Large intestine (tissue), 12 donors: ENCODE results near the gene KLK8. TPM values are rescaled to one million over a fixed set of nuclear protein-coding genes. Genes with fewer than 3 reads are reported as not detected.

Experiments used
- DNase-seq, 2 donors: peaks; one replicate each; pipeline versions ENCODE4 v3.0.0 to v3.0.0-alpha.2; 2013
- H3K27ac ChIP-seq: one replicate; pipeline ENCODE4 v1.5.1; 2013; ENCODE audit warnings: low read length
- H3K27me3 ChIP-seq: 2 replicates; pipeline ENCODE4 v1.6.1; 2013; ENCODE audit warnings: low read length; ENCODE audit not compliant: control insufficient read depth, insufficient read depth
- H3K36me3 ChIP-seq: 2 replicates; pipeline ENCODE4 v1.6.1; 2013; ENCODE audit warnings: low read length; ENCODE audit not compliant: control insufficient read depth, insufficient read depth
- H3K4me1 ChIP-seq: one replicate; pipeline ENCODE4 v1.6.1; 2013; ENCODE audit warnings: low read length; ENCODE audit not compliant: control insufficient read depth, insufficient read depth
- H3K4me3 ChIP-seq: one replicate; pipeline ENCODE4 v1.5.1; 2013; ENCODE audit warnings: low read length
- H3K9me3 ChIP-seq: one replicate; pipeline ENCODE4 v1.6.1; 2013; ENCODE audit warnings: mild to moderate bottlenecking, low read depth, low read length, moderate library complexity; ENCODE audit not compliant: control insufficient read depth
- WGBS: methylation state at CpG from one replicate; pipeline ENCODE4 v1.1.5; 2013; ENCODE audit warnings: low lambda C conversion rate; ENCODE audit not compliant: insufficient coverage; 5-methylcytosine and 5-hydroxymethylcytosine counted together
- long read RNA-seq, 11 donors: transcript quantifications; one replicate each; lab custom pipeline, GENCODE V29; 2026
- polyA plus RNA-seq: library from polyadenylated mRNA; unstranded; fragments of 120-200 nt; gene quantifications from one replicate; pipeline ENCODE4 v1.2.1, GENCODE V29; 2013

KLK8 gene, protein sequence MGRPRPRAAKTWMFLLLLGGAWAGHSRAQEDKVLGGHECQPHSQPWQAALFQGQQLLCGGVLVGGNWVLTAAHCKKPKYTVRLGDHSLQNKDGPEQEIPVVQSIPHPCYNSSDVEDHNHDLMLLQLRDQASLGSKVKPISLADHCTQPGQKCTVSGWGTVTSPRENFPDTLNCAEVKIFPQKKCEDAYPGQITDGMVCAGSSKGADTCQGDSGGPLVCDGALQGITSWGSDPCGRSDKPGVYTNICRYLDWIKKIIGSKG
- polyA plus RNA-seq: 0.79 TPM
- long read RNA-seq, donor 1: 0 reads
- long read RNA-seq, donor 2: 0 reads
- long read RNA-seq, donor 3: 0 reads
- long read RNA-seq, donor 4: 0 reads
- long read RNA-seq, donor 5: 0 reads
- long read RNA-seq, donor 6: 0 reads
- long read RNA-seq, donor 7: 0 reads
- long read RNA-seq, donor 8: 0 reads
- long read RNA-seq, donor 9: 0 reads
- long read RNA-seq, donor 10: 0 reads
- long read RNA-seq, donor 11: 0 reads

DNA sequence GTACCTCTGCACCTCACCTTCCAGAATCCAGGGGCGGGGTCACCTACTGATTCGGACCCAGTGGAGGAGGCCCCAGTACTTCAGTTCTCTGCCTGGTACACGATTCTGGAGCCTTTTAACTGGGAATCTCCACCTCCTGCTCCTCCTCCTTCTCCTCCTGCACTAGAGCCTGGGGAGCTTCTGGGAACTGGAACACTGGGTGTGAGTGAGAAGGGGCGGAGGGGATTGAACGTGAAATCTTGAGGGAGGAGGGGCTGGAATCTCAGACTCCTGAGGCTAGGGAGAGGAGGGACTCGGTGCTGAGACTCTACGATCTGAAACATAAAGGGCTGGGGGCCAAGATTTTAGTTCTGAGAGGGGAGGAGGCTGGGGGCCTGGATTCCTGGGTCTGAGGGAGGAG lies at the start of gene KLK8:
TSS of gene KLK8 (minus strand) at position 90 of the 400 bp plus-strand sequence. CDS start 437 bp downstream, outside the sequence.
- Histone ChIP-seq H3K27me3 (peaks cover 19% of the 10 kb centered on the region), H3K27ac (no peak within 1 kb of the TSS), H3K4me3 (no peak within 1 kb of the TSS), H3K9me3 (peaks cover 3% of the 10 kb centered on the region), H3K4me1 (no peaks in the 10 kb centered on the region), H3K36me3 (no peaks in the 10 kb centered on the region)
- WGBS: no CpG with 5 or more reads among the region's 7 CpGs
- DNase-seq: no peak

DNA sequence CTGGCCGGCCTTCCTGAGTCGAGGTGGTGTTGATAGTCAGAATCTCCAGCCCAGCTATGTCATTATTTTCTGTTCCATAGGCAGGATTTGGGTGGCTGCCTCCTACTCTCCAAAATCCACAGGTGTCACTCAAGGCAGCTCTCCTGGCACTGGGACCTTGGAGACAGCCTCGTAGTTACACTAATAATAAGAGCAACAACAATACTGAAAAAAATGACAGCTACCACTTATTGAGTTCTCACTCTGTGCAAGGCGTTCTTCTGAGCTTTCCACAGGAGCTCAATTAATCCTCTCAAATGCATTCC lies 45.6 kb upstream of the KLK8 start:
- H3K4me1 ChIP-seq: no peaks in the 10 kb centered on the region
- H3K27me3 ChIP-seq: no peaks in the 10 kb centered on the region
- no peaks in the 10 kb centered on the region for H3K36me3 ChIP-seq
- no CpG with 5 or more reads among the region's 4 CpGs for WGBS
- H3K4me3 ChIP-seq: no peak overlapping the region
- DNase-seq: no peak
- no peak overlapping the region for H3K27ac ChIP-seq
- H3K9me3 ChIP-seq: no peaks in the 10 kb centered on the region

DNA sequence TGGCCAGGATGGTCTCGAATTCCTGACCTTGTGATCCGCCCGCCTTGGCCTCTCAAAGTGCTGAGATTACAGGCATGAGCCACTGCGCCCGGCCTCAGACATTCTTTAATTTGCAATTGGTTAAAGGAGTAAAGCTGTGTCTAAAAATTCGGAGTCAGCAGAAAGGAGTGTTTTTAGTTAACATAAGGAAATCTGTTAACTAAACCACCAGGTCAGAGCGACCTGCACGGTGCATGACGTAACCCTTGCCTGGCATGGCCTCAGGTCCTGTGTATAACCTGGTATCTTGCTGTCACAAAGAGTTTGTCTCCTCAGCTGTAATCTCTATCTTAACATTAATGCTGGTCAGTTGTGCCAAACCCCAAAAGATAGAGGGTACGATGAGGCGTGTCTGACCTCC lies 42.9 kb upstream of the KLK8 start:
- Histone ChIP-seq H3K27me3 (no peaks in the 10 kb centered on the region), H3K27ac (no peak overlapping the region), H3K4me3 (no peak overlapping the region), H3K36me3 (no peaks in the 10 kb centered on the region), H3K9me3 (no peaks in the 10 kb centered on the region), H3K4me1 (no peaks in the 10 kb centered on the region)
- WGBS: no CpG with 5 or more reads among the region's 11 CpGs
- no peak for DNase-seq

DNA sequence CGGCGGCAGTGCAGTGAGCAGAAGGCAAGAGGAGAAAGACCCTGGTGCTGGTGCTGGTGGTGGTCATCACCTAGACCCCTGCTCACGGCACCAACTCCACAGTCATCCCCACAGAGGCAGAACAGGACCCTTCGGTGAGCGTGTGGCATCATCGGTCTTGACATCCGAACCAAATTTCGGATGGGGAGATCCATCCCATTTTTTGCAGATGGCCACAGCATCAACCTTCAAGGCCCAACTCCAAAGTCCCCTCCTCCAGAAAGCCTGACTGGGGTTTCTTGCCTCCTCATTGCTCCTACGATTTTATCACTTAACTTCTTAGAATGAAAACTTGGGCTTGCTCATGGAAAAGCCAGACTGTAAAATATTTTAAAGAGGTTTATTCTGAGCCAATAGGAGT lies 42.1 kb upstream of the KLK8 start:
- Histone ChIP-seq H3K4me3 (no peak overlapping the region), H3K4me1 (no peaks in the 10 kb centered on the region), H3K27ac (no peak overlapping the region), H3K9me3 (no peaks in the 10 kb centered on the region), H3K36me3 (no peaks in the 10 kb centered on the region), H3K27me3 (no peaks in the 10 kb centered on the region)
- 100% methylated on average over 4 of the region's 9 CpGs for WGBS
- no peak for DNase-seq

DNA sequence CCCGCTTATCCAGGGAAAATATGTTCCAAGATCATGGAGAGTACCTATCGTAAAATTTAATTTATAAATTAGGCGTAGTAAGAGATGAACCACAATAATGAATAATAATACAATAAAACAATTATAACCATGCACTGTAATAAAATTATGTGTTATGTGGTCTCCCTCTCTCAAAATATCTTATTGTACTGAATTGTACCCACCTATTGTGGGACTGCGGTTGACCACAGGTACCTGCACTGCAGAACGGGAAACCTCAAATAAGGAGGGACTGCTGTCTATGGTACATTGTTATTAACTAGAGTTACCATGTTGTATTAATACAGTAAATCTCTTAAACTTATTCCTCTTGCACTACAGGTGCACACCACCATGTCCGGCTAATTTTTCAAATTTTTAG lies 38.7 kb upstream of the KLK8 start:
- H3K36me3 ChIP-seq: no peaks in the 10 kb centered on the region
- 100% methylated on average over 1 of the region's 6 CpGs for WGBS
- H3K27ac ChIP-seq: no peak overlapping the region
- no peaks in the 10 kb centered on the region for H3K27me3 ChIP-seq
- DNase-seq: no peak
- H3K9me3 ChIP-seq: no peaks in the 10 kb centered on the region
- H3K4me1 ChIP-seq: no peaks in the 10 kb centered on the region
- no peak overlapping the region for H3K4me3 ChIP-seq

DNA sequence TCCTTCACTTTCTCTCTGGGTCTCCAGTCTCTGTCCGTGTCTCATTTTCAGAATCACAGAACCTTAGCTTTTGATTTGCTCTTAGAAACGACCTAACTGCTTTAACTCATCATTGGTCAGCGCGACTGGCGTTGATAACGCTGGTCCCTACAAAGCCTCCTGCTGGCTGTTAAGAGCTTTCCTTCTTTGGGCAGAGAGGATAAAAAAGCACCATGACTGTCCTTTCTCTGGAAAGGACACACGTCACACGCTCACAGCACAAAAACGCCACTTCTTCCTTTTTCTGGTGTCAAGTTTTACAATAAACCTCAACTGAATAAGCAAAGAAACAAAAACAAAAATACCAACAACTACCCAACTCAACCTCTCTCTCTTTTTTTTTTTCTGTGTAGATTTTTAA lies 35.1 kb upstream of the KLK8 start:
- Histone ChIP-seq H3K27ac (no peak overlapping the region), H3K36me3 (no peaks in the 10 kb centered on the region), H3K9me3 (no peaks in the 10 kb centered on the region), H3K4me3 (no peak overlapping the region), H3K4me1 (no peaks in the 10 kb centered on the region), H3K27me3 (peaks cover 2% of the 10 kb centered on the region)
- WGBS: 40% methylated on average over 3 of the region's 9 CpGs
- DNase-seq: no peak

DNA sequence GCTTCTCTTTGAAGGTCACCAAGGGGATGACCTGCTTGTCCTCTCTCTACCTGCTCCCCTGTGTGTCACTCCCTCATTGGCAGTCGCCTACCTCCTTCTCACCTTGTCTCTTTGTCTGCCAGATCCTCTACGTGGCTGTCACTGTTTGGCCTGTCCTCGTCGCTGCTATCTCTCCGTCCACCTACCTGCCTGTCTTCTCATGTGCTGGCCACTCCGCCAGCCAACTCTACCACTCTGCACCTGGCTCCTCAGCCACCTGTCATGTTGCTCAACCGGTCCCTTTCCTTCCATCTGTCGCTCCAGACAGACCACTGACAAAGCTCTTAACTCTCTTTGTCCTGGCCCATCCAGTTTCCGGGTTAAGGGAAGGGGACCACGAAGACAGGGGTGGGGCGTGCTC lies 33.3 kb upstream of the KLK8 start, which contains the start of gene KLK12:
TSS of gene KLK12 (minus strand) at position 299 of the 400 bp plus-strand sequence. CDS start 381 bp downstream, outside the sequence.
- Histone ChIP-seq H3K27ac (no peak within 1 kb of the TSS), H3K4me3 (no peak within 1 kb of the TSS), H3K27me3 (peaks cover 2% of the 10 kb centered on the region), H3K9me3 (no peaks in the 10 kb centered on the region), H3K4me1 (no peaks in the 10 kb centered on the region), H3K36me3 (no peaks in the 10 kb centered on the region)
- WGBS: no CpG with 5 or more reads among the region's 11 CpGs
- DNase-seq: peak in 1 of 2 donors; percentile 44

DNA sequence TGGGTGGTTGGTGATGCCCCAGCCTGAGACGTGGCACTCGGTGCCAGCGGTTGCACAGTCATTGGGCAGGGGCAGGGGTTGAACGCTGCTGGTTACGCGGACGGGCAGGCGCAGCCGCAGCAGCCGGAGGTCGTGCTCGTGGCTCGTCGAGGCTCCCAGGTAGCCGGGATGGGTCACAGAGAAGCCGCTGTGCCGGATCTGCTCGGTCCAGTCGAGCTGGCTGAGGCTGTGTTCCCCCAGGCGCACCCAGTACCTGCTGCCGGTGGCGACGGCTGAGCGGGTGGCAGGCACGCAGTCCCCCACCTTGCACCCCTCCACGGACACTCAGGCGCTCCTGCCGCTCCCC lies 30.4 kb upstream of the KLK8 start:
- H3K27ac ChIP-seq: no peak overlapping the region
- no peak overlapping the region for H3K4me3 ChIP-seq
- H3K36me3 ChIP-seq: no peaks in the 10 kb centered on the region
- WGBS: no CpG with 5 or more reads among the region's 28 CpGs
- H3K27me3 ChIP-seq: peaks cover 9% of the 10 kb centered on the region
- H3K9me3 ChIP-seq: no peaks in the 10 kb centered on the region
- DNase-seq: no peak
- no peaks in the 10 kb centered on the region for H3K4me1 ChIP-seq

DNA sequence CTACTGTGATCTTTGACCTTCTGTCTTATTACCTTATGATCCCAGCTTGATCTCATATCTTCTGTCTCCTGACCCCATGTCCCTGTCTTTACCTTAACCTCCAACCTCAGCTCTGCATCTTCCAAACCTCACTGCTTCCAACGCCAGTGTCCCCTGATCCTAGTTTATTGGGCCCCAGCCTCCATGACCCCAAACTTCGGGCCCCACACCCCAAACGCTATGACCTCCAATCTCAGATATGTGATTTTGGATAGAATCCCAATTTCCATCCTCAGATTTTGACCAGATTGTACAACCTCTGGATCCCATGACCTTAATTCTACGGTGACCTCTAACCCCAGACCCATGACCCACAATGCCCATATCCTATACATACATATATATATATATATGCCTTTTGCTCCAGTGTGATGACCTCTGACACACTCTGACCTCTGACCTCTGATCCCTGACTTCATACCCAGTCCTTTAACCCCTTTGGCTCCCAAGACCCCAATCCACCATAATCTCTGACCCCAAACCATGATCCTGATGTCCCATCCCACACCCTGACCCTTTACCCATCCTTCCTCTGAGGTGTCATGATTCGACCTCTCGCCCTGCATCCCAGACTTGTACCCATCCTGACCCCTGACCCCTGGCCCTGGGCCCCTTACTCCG lies 29.9 kb upstream of the KLK8 start:
- Histone ChIP-seq H3K9me3 (no peaks in the 10 kb centered on the region), H3K4me3 (no peak overlapping the region), H3K36me3 (no peaks in the 10 kb centered on the region), H3K4me1 (no peaks in the 10 kb centered on the region), H3K27me3 (peaks cover 9% of the 10 kb centered on the region), H3K27ac (no peak overlapping the region)
- no CpG with 5 or more reads among the region's 7 CpGs for WGBS
- DNase-seq: no peak

DNA sequence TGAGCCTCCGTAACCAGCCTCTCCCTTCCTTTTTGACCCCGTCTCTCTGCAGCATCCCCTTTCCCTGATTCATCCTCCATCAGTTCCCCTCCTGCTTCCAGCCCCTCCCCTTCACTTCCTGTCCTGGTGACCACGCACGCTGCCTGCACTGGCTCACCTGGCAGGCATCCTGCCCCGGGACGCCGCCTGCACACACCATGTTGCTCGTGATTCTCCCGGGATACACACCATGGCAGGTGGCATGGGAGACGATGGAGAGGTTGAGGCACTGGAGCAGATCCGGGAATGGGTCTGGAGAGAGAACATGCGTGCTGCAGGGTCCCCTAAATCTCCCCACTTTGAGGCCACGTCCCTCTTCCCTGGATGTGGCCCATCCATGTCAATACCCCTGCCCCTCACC lies 29.2 kb upstream of the KLK8 start:
- 70% methylated on average over 2 of the region's 13 CpGs for WGBS
- Histone ChIP-seq H3K36me3 (no peaks in the 10 kb centered on the region), H3K4me1 (no peaks in the 10 kb centered on the region), H3K27me3 (peaks cover 13% of the 10 kb centered on the region), H3K27ac (no peak overlapping the region), H3K4me3 (no peak overlapping the region), H3K9me3 (no peaks in the 10 kb centered on the region)
- no peak for DNase-seq
